IMR-90 (cell line): ENCODE data around the gene FBXO44. TPM values are rescaled to one million over a fixed set of nuclear protein-coding genes. Genes with fewer than 3 reads are reported as not detected.

Experiments used
- ATAC-seq: fragments of 200-7000 bp; cut with Tn5 transposase; 2 replicates; pipeline ENCODE4 v1.9.1; 2020; ENCODE audit warnings: low read depth, mild to moderate bottlenecking, moderate library complexity
- BruUV-seq: library from RNA; stranded (reverse); fragments of 400-500 nt; replicated peaks from 2 replicates; lab custom pipeline; 2021; lab: Mats Ljungman, UMichigan
- CTCF ChIA-PET: fragments of 300-600 bp; formaldehyde crosslinking; extraction: SDS; loops from one replicate; lab custom pipeline; 2021; ENCODE audit warnings: antibody characterized with exemption; lab: Yijun Ruan, JAX
- POLR2A ChIA-PET: fragments of 300-600 bp; sonication (Branson Sonifier 250); formaldehyde crosslinking; loops from one replicate; lab custom pipeline; 2022; ENCODE audit warnings: antibody characterized with exemption; ENCODE audit not compliant: unreplicated experiment; lab: Charles Lee
- DNase-seq: peaks from one replicate; pipeline ENCODE4 v3.0.0; 2013
- H2AFZ ChIP-seq: replicated peaks from 2 replicates; pipeline ENCODE3; 2013; ENCODE audit warnings: low read length, mild to moderate bottlenecking; ENCODE audit not compliant: poor library complexity
- H2AK5ac ChIP-seq: 2 replicates; pipeline ENCODE4 v1.6.1; 2013; ENCODE audit warnings: low read depth, low read length, inconsistent platforms
- H2AK9ac ChIP-seq: replicated peaks from 2 replicates; pipeline ENCODE3; 2013; ENCODE audit warnings: mild to moderate bottlenecking, low read depth, low read length, moderate library complexity; ENCODE audit not compliant: poor library complexity
- H2BK120ac ChIP-seq: 2 replicates; pipeline ENCODE4 v1.6.1; 2013; ENCODE audit warnings: low read depth, low read length, inconsistent platforms
- H2BK15ac ChIP-seq: 3 replicates; pipeline ENCODE4 v1.6.1; 2013; ENCODE audit warnings: low read depth, low read length, inconsistent platforms
- H2BK20ac ChIP-seq: 2 replicates; pipeline ENCODE4 v1.6.1; 2013; ENCODE audit warnings: low read depth, mild to moderate bottlenecking, inconsistent platforms, low read length, moderate library complexity
- H2BK5ac ChIP-seq: 2 replicates; pipeline ENCODE4 v1.6.1; 2013; ENCODE audit warnings: mild to moderate bottlenecking, low read depth, low read length, inconsistent platforms; ENCODE audit not compliant: poor library complexity, severe bottlenecking
- H3K14ac ChIP-seq: replicated peaks from 2 replicates; pipeline ENCODE4 v1.6.1; 2013; ENCODE audit warnings: low read depth, low read length, inconsistent platforms
- H3K18ac ChIP-seq: 2 replicates; pipeline ENCODE4 v1.6.1; 2013; ENCODE audit warnings: low read depth, low read length, control low read depth
- H3K23ac ChIP-seq: 2 replicates; pipeline ENCODE4 v1.6.1; 2013; ENCODE audit warnings: low read depth, low read length, inconsistent platforms
- H3K27ac ChIP-seq: 2 replicates; pipeline ENCODE4 v1.5.1; 2013; ENCODE audit warnings: mild to moderate bottlenecking, control low read depth, low read length; ENCODE audit not compliant: insufficient read depth
- H3K27me3 ChIP-seq: 2 replicates; pipeline ENCODE4 v1.6.1; 2013; ENCODE audit warnings: low read length; ENCODE audit not compliant: control insufficient read depth, insufficient read depth
- H3K36me3 ChIP-seq: 2 replicates; pipeline ENCODE4 v1.6.1; 2013; ENCODE audit warnings: low read length, mixed read lengths; ENCODE audit not compliant: control insufficient read depth, insufficient read depth
- H3K4ac ChIP-seq: 2 replicates; pipeline ENCODE4 v1.6.1; 2013; ENCODE audit warnings: low read depth, low read length, inconsistent platforms
- H3K4me1 ChIP-seq: 2 replicates; pipeline ENCODE4 v1.6.1; 2013; ENCODE audit warnings: low read length, mixed read lengths; ENCODE audit not compliant: control insufficient read depth, insufficient read depth
- H3K4me2 ChIP-seq: 2 replicates; pipeline ENCODE4 v1.6.1; 2013; ENCODE audit warnings: low read depth, mild to moderate bottlenecking, control low read depth, low read length, moderate library complexity
- H3K4me3 ChIP-seq: 2 replicates; pipeline ENCODE4 v1.5.1; 2013; ENCODE audit warnings: low read depth, mild to moderate bottlenecking, control low read depth, low read length, moderate library complexity; ENCODE audit not compliant: insufficient read depth
- H3K56ac ChIP-seq: 2 replicates; pipeline ENCODE4 v1.6.1; 2013; ENCODE audit warnings: low read length, inconsistent platforms; ENCODE audit not compliant: insufficient read depth; ENCODE audit errors: extremely low read depth
- H3K79me1 ChIP-seq, 2 experiments: 2 replicates each; pipeline ENCODE4 v1.6.1; 2013; ENCODE audit warnings: low read length in 2 of 2, inconsistent platforms in 1 of 2, low read depth in 1 of 2
- H3K9ac ChIP-seq: 2 replicates; pipeline ENCODE4 v1.6.1; 2013; ENCODE audit warnings: low read depth, low read length, control low read depth
- H3K9me1 ChIP-seq: 2 replicates; pipeline ENCODE4 v1.6.1; 2013; ENCODE audit warnings: low read length, inconsistent platforms; ENCODE audit not compliant: insufficient read depth
- H3K9me3 ChIP-seq: 2 replicates; pipeline ENCODE4 v1.6.1; 2013; ENCODE audit warnings: low read length; ENCODE audit not compliant: control insufficient read depth, insufficient read depth
- H4K20me1 ChIP-seq: 2 replicates; pipeline ENCODE4 v1.6.1; 2013; ENCODE audit warnings: low read length, inconsistent platforms; ENCODE audit not compliant: insufficient read depth
- H4K5ac ChIP-seq: 2 replicates; pipeline ENCODE4 v1.6.1; 2013; ENCODE audit warnings: mild to moderate bottlenecking, low read depth, low read length, control low read depth
- H4K8ac ChIP-seq, 2 experiments: 2 replicates each; pipeline ENCODE4 v1.6.1; 2013; ENCODE audit warnings: low read depth in 2 of 2, low read length in 2 of 2, control low read depth in 1 of 2, inconsistent platforms in 1 of 2
- H4K91ac ChIP-seq: 2 replicates; pipeline ENCODE4 v1.6.1; 2013; ENCODE audit warnings: low read depth, low read length, inconsistent platforms; ENCODE audit not compliant: insufficient read depth
- BHLHE40 ChIP-seq: fragments of 150-350 bp; IDR thresholded peaks from 2 replicates; pipeline ENCODE4 v1.6.1; 2016; ENCODE audit warnings: mild to moderate bottlenecking, low read depth, low read length
- CEBPB ChIP-seq: IDR thresholded peaks from 2 replicates; pipeline ENCODE4 v1.6.1; 2012; ENCODE audit warnings: low read depth, low read length, improper control_type of control experiment
- CHD1 ChIP-seq: IDR thresholded peaks from 2 replicates; pipeline ENCODE4 v1.6.1; 2012; ENCODE audit warnings: low read depth, low read length, improper control_type of control experiment
- CTCF ChIP-seq: conservative IDR thresholded peaks from 2 replicates; pipeline ENCODE4 v1.5.1; 2012; ENCODE audit warnings: mild to moderate bottlenecking, low read depth, low read length, improper control_type of control experiment
- ELK1 ChIP-seq: fragments of 150-350 bp; IDR thresholded peaks from 2 replicates; pipeline ENCODE4 v1.6.1; 2016; ENCODE audit warnings: low read depth, mild to moderate bottlenecking, low read length, moderate library complexity, borderline replicate concordance
- FOS ChIP-seq: fragments of 150-350 bp; IDR thresholded peaks from 2 replicates; pipeline ENCODE4 v1.6.1; 2016; ENCODE audit warnings: low read depth, low read length
- MAZ ChIP-seq: IDR thresholded peaks from 2 replicates; pipeline ENCODE4 v1.6.1; 2012; ENCODE audit warnings: low read depth, mild to moderate bottlenecking, low read length, improper control_type of control experiment, moderate library complexity, borderline replicate concordance
- MXI1 ChIP-seq: IDR thresholded peaks from 2 replicates; pipeline ENCODE4 v1.6.1; 2012; ENCODE audit warnings: low read depth, mild to moderate bottlenecking, low read length, moderate library complexity, borderline replicate concordance
- NFE2L2 ChIP-seq: fragments of 150-350 bp; IDR thresholded peaks from 2 replicates; pipeline ENCODE4 v1.6.1; 2016; ENCODE audit warnings: low read depth, mild to moderate bottlenecking, low read length
- POLR2A ChIP-seq: IDR thresholded peaks from 2 replicates; pipeline ENCODE4 v1.6.1; 2012; ENCODE audit warnings: mild to moderate bottlenecking, low read depth, low read length
- RAD21 ChIP-seq: IDR thresholded peaks from 2 replicates; pipeline ENCODE4 v1.6.1; 2012; ENCODE audit warnings: low read length, improper control_type of control experiment
- RCOR1 ChIP-seq: IDR thresholded peaks from 2 replicates; pipeline ENCODE4 v1.6.1; 2012; ENCODE audit warnings: mild to moderate bottlenecking, low read length, improper control_type of control experiment; ENCODE audit not compliant: insufficient replicate concordance
- RFX5 ChIP-seq: IDR thresholded peaks from 2 replicates; pipeline ENCODE4 v1.8.0; 2012; ENCODE audit warnings: low read depth, mild to moderate bottlenecking, low read length, moderate library complexity
- SMC3 ChIP-seq: fragments of 150-350 bp; IDR thresholded peaks from 2 replicates; pipeline ENCODE4 v1.6.1; 2016; ENCODE audit warnings: low read depth, mild to moderate bottlenecking, antibody characterized with exemption, low read length, moderate library complexity
- WGBS, 2 experiments: methylation state at CpG; one replicate each; pipeline versions ENCODE4 v1.1.5 to v1.1.7; 2013; ENCODE audit warnings: missing lambda C conversion rate in 2 of 2; ENCODE audit not compliant: insufficient read length in 1 of 2; ENCODE audit errors: extremely low coverage in 2 of 2; 5-methylcytosine and 5-hydroxymethylcytosine counted together
- dilution Hi-C: fragments of 300-500 bp; cut with HindIII; formaldehyde crosslinking; loops from one replicate; pipeline ENCODE4 v1.14.3; 2018; ENCODE audit warnings: low sequenced_read_pairs; ENCODE audit not compliant: unreplicated experiment
- in situ Hi-C: fragments of 300-500 bp; cut with MboI; formaldehyde crosslinking; loops from 3 replicates; pipeline ENCODE4 v1.14.3; 2019; ENCODE audit warnings: low sequenced_read_pairs, inconsistent platforms, mixed read lengths
- intact Hi-C: fragments of 100-400 bp; cut with micrococcal nuclease; formaldehyde crosslinking; loops from 2 replicates; pipeline ENCODE4 v1.10.0; 2022
- polyA plus RNA-seq, 3 experiments: library from polyadenylated mRNA; depleted of rRNA; stranded (reverse); fragments of >200 nt; gene quantifications; 2 replicates each; pipeline ENCODE4 v1.2.3, GENCODE V29; 2012; ENCODE audit warnings: low replicate concordance in 1 of 3
- total RNA-seq: library from RNA; depleted of rRNA; stranded (reverse); fragments of >200 nt; gene quantifications from 2 replicates; pipeline ENCODE4 v1.2.3, GENCODE V29; 2012
- TF ChIP-seq, protein P1 (sequence below): fragments of 150-350 bp; IDR thresholded peaks from 2 replicates; pipeline ENCODE4 v1.6.1; 2017; ENCODE audit warnings: mild to moderate bottlenecking, antibody characterized with exemption, low read length, low read depth

The FBXO44 gene
- total and polyA plus RNA-seq, 2 of the 4 experiments (the other 2 are of a cell fraction): 9.3 to 25.5 TPM

DNA sequence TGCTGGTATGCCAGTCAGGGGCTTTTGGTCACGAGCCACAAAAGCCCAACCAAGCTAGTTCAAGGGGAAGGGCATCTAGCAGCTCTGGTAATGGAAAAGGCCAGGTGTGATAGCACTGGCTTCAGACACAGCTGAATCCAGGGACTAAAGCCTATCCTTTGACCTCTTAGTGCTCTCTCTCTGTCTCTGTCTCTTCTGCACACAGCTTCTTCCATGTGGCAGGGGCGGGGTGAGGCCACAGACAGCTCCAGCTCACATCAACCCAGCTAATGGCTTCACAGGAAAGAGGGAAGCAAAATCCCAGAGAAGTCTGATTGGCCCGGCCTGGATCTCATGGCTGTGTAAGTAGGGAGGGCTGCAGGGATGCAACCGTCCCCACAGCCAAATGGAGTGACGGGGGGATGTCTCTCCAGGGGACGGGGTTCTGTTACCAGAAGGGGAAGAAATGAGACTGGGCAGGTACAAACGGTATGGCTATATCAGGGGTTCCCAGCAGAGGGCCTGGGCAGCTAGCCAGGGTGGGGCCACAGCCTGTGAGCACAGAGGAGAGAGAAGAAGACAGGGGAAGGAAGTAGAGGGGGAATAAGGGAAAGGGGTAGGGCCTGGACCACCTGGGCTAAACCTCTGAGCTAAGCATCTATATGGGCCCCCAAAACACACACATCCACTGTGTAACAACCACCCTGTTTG is 42.9 kb upstream of the FBXO44 start:
- H3K4me1 ChIP-seq: no peaks in the 10 kb centered on the region
- H2BK15ac ChIP-seq: no peak overlapping the region
- dilution Hi-C loops (no loop called here), intact Hi-C loops (no loop called here), in situ Hi-C loops (no loop called here)
- H3K36me3 ChIP-seq: no peaks in the 10 kb centered on the region
- ChIA-PET CTCF (no interaction called here), POLR2A (no interaction called here)
- peaks cover 9% of the 10 kb centered on the region for H3K27me3 ChIP-seq
- H3K9me1 ChIP-seq: no peaks in the 10 kb centered on the region
- no peak overlapping the region for H2BK5ac ChIP-seq
- no peak overlapping the region for H4K5ac ChIP-seq
- H2AFZ ChIP-seq: peak overlapping the region; percentile 58
- no peaks in the 10 kb centered on the region for H3K9me3 ChIP-seq
- no TSS peak for BruUV-seq
- no peak for DNase-seq
- no peak overlapping the region for H3K14ac ChIP-seq
- H3K56ac ChIP-seq: no peak overlapping the region
- no peak overlapping the region for H3K18ac ChIP-seq
- no peak overlapping the region for H3K4ac ChIP-seq
- no peak overlapping the region for H2BK20ac ChIP-seq
- WGBS, 2 experiments: 4% methylated on average over 4 of the region's 7 CpGs; no CpG with 5 or more reads in 1 of the 2 experiments
- H3K79me1 ChIP-seq: no peaks in the 10 kb centered on the region
- H2AK9ac ChIP-seq: no peak overlapping the region
- H4K20me1 ChIP-seq: no peaks in the 10 kb centered on the region
- ATAC-seq: no peak
- no peak overlapping the region for H3K23ac ChIP-seq
- no peak overlapping the region for H4K91ac ChIP-seq
- no peak overlapping the region for H3K4me2 ChIP-seq
- TF ChIP-seq ELK1 (no peak), NFE2L2 (no peak), MAZ (no peak), SMC3 (no peak), RAD21 (no peak), FOS (no peak), MXI1 (no peak), CTCF (no peak), POLR2A (no peak), CHD1 (no peak), RFX5 (no peak), BHLHE40 (no peak), RCOR1 (no peak), CEBPB (no peak)
- TF ChIP-seq, protein P1, sequence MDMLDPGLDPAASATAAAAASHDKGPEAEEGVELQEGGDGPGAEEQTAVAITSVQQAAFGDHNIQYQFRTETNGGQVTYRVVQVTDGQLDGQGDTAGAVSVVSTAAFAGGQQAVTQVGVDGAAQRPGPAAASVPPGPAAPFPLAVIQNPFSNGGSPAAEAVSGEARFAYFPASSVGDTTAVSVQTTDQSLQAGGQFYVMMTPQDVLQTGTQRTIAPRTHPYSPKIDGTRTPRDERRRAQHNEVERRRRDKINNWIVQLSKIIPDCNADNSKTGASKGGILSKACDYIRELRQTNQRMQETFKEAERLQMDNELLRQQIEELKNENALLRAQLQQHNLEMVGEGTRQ: no peak
- H3K27ac ChIP-seq: no peak overlapping the region
- no peak overlapping the region for H3K9ac ChIP-seq
- H2BK120ac ChIP-seq: no peak overlapping the region
- H2AK5ac ChIP-seq: no peak overlapping the region
- no peak overlapping the region for H3K4me3 ChIP-seq
- no peak overlapping the region for H4K8ac ChIP-seq
